ENCODE results near the gene ALOX12.
"Not testable (repeated sequence)": the region's sequence is repeated elsewhere in the genome, so short reads cannot be mapped to it uniquely, and the experiment has no call there.

ALOX12 gene

GRCh38 chr17:6993613-6994056, 2.2 kb upstream of the ALOX12 start:
- not testable (repeated sequence) for ATAC-seq (replicated peaks); H3K4me3 Mint-ChIP-seq; H3K9me3 Mint-ChIP-seq; H3K27me3 Mint-ChIP-seq; H3K27ac Mint-ChIP-seq; DNase-seq
- Mint-ChIP-seq H3K4me1 (peaks cover 12 to 13% of the 10 kb centered on the region in 2 donors), H3K36me3 (peaks cover 26 to 37% of the 10 kb centered on the region in 2 donors)

GRCh38 chr17:6994118-6994598, 1.7 kb upstream of the ALOX12 start:
- no peaks in the 10 kb centered on the region for H3K9me3 Mint-ChIP-seq
- H3K27ac Mint-ChIP-seq: no peak overlapping the region
- peaks cover 26 to 39% of the 10 kb centered on the region in 2 donors for H3K36me3 Mint-ChIP-seq
- no peaks in the 10 kb centered on the region for H3K27me3 Mint-ChIP-seq
- DNase-seq (no peak), ATAC-seq (replicated peaks) (no peak)
- no peak overlapping the region for H3K4me3 Mint-ChIP-seq
- peaks cover 12 to 13% of the 10 kb centered on the region in 2 donors for H3K4me1 Mint-ChIP-seq

- Mint-ChIP-seq H3K36me3 (peaks cover 32 to 45% of the 10 kb centered on the region in 2 donors), H3K9me3 (no peaks in the 10 kb centered on the region), H3K4me3 (no peak overlapping the region), H3K27ac (no peak overlapping the region), H3K27me3 (no peaks in the 10 kb centered on the region), H3K4me1 (peaks cover 12 to 13% of the 10 kb centered on the region in 2 donors)
- DNase-seq (no peak), ATAC-seq (replicated peaks) (no peak)
Measured at GRCh38 chr17:6994666-6995256, 1.1 kb upstream of the ALOX12 start.

- H3K9me3 Mint-ChIP-seq: no peaks in the 10 kb centered on the region
- no peaks in the 10 kb centered on the region for H3K27me3 Mint-ChIP-seq
Measured at GRCh38 chr17:6996256-6997011, 585 bp downstream of the ALOX12 start.

GRCh38 chr17:6997171-6997570, 1.3 kb downstream of the ALOX12 start:
- Mint-ChIP-seq H3K27ac (no peak overlapping the region), H3K9me3 (no peaks in the 10 kb centered on the region), H3K4me1 (peaks cover 13 to 16% of the 10 kb centered on the region in 2 donors), H3K4me3 (no peak overlapping the region), H3K27me3 (no peaks in the 10 kb centered on the region), H3K36me3 (peaks cover 42 to 63% of the 10 kb centered on the region in 2 donors)
- no peak for ATAC-seq (replicated peaks)
- DNase-seq: no peak

More at GRCh38 chr17:6996256-6997011, 585 bp downstream of the ALOX12 start:
- Mint-ChIP-seq H3K4me1 (peaks cover 14 to 16% of the 10 kb centered on the region in 2 donors), H3K27ac (peak overlapping the region; percentile 20), H3K36me3 (peaks cover 41 to 57% of the 10 kb centered on the region in 2 donors), H3K4me3 (no peak overlapping the region)
- DNase-seq (no peak), ATAC-seq (replicated peaks) (no peak)

- no peak for DNase-seq
- no peaks in the 10 kb centered on the region for H3K27me3 Mint-ChIP-seq
- H3K4me1 Mint-ChIP-seq: peaks cover 10 to 18% of the 10 kb centered on the region in 2 donors
- peak overlapping the region; percentile 11 for H3K27ac Mint-ChIP-seq
- peaks cover 46 to 71% of the 10 kb centered on the region in 2 donors for H3K36me3 Mint-ChIP-seq
- no peak overlapping the region for H3K4me3 Mint-ChIP-seq
- ATAC-seq (replicated peaks): no peak
- H3K9me3 Mint-ChIP-seq: no peaks in the 10 kb centered on the region
Measured at GRCh38 chr17:6998855-6999508, 3.1 kb downstream of the ALOX12 start.

GRCh38 chr17:7001318-7001961, 5.6 kb downstream of the ALOX12 start:
- ATAC-seq (replicated peaks): no peak
- Mint-ChIP-seq H3K36me3 (peaks cover 44 to 69% of the 10 kb centered on the region in 2 donors), H3K27me3 (no peaks in the 10 kb centered on the region), H3K27ac (peak overlapping the region; percentile 10), H3K4me1 (peaks cover 25 to 28% of the 10 kb centered on the region in 2 donors), H3K4me3 (no peak overlapping the region), H3K9me3 (no peaks in the 10 kb centered on the region)
- DNase-seq: no peak

GRCh38 chr17:7002288-7003047, 6.6 kb downstream of the ALOX12 start:
- no peak overlapping the region for H3K27ac Mint-ChIP-seq
- DNase-seq (no peak), ATAC-seq (replicated peaks) (no peak)
- H3K27me3 Mint-ChIP-seq: no peaks in the 10 kb centered on the region
- peaks cover 32 to 35% of the 10 kb centered on the region in 2 donors for H3K4me1 Mint-ChIP-seq
- no peak overlapping the region for H3K4me3 Mint-ChIP-seq
- H3K9me3 Mint-ChIP-seq: no peaks in the 10 kb centered on the region
- peaks cover 46 to 66% of the 10 kb centered on the region in 2 donors for H3K36me3 Mint-ChIP-seq

GRCh38 chr17:7003745-7004144, 7.9 kb downstream of the ALOX12 start:
- DNase-seq (no peak), ATAC-seq (replicated peaks) (no peak)
- H3K27me3 Mint-ChIP-seq: no peaks in the 10 kb centered on the region
- H3K27ac Mint-ChIP-seq: no peak overlapping the region
- peaks cover 40 to 56% of the 10 kb centered on the region in 2 donors for H3K36me3 Mint-ChIP-seq
- H3K4me3 Mint-ChIP-seq: no peak overlapping the region
- H3K4me1 Mint-ChIP-seq: peaks cover 30 to 36% of the 10 kb centered on the region in 2 donors
- no peaks in the 10 kb centered on the region for H3K9me3 Mint-ChIP-seq

GRCh38 chr17:7004398-7005253, 8.8 kb downstream of the ALOX12 start:
- no peaks in the 10 kb centered on the region for H3K9me3 Mint-ChIP-seq
- DNase-seq: no peak
- peaks cover 32 to 43% of the 10 kb centered on the region in 2 donors for H3K4me1 Mint-ChIP-seq
- peak; percentile 97 to 98 for ATAC-seq (replicated peaks)
- H3K27me3 Mint-ChIP-seq: no peaks in the 10 kb centered on the region
- H3K27ac Mint-ChIP-seq: peak overlapping the region; percentile 51
- H3K36me3 Mint-ChIP-seq: peaks cover 40 to 57% of the 10 kb centered on the region in 2 donors
- no peak overlapping the region for H3K4me3 Mint-ChIP-seq

- no peak overlapping the region for H3K27ac Mint-ChIP-seq
- peaks cover 36 to 56% of the 10 kb centered on the region in 2 donors for H3K36me3 Mint-ChIP-seq
- H3K4me1 Mint-ChIP-seq: peaks cover 37 to 49% of the 10 kb centered on the region in 2 donors
- no peak for ATAC-seq (replicated peaks)
- no peaks in the 10 kb centered on the region for H3K27me3 Mint-ChIP-seq
- H3K9me3 Mint-ChIP-seq: no peaks in the 10 kb centered on the region
- no peak overlapping the region for H3K4me3 Mint-ChIP-seq
- DNase-seq: no peak
Measured at GRCh38 chr17:7005716-7006115, 9.9 kb downstream of the ALOX12 start.

- ATAC-seq (replicated peaks) (no peak), DNase-seq (no peak)
- H3K4me3 Mint-ChIP-seq: no peak overlapping the region
- peaks cover 36 to 55% of the 10 kb centered on the region in 2 donors for H3K4me1 Mint-ChIP-seq
- peaks cover 27 to 48% of the 10 kb centered on the region in 2 donors for H3K36me3 Mint-ChIP-seq
- H3K27me3 Mint-ChIP-seq: no peaks in the 10 kb centered on the region
- peak overlapping the region; percentile 25 for H3K27ac Mint-ChIP-seq
- H3K9me3 Mint-ChIP-seq: no peaks in the 10 kb centered on the region
Measured at GRCh38 chr17:7007143-7007542, 11.3 kb downstream of the ALOX12 start.

GRCh38 chr17:7010523-7010922, 14.7 kb downstream of the ALOX12 start:
- peaks cover 25 to 65% of the 10 kb centered on the region in 2 donors for H3K4me1 Mint-ChIP-seq
- DNase-seq (no peak), ATAC-seq (replicated peaks) (no peak)
- H3K27ac Mint-ChIP-seq: peak overlapping the region; percentile 56
- peaks cover 37 to 51% of the 10 kb centered on the region in 2 donors for H3K36me3 Mint-ChIP-seq
- no peaks in the 10 kb centered on the region for H3K9me3 Mint-ChIP-seq
- no peaks in the 10 kb centered on the region for H3K27me3 Mint-ChIP-seq
- peak overlapping the region; percentile 98 to 100 for H3K4me3 Mint-ChIP-seq

All from stimulated activated naive B cell treated with anti-CD40 and anti-IgM and Interleukin-4, amounts not matched to agents 10 μg/mL and 1 μg/mL and 100 μg/mL, for 72 hours (primary cell).